Left renal cortex interstitium (tissue), 4 donors: Measurements from ENCODE around the gene CDCA7L. TPM values are rescaled to one million over a fixed set of nuclear protein-coding genes. Genes with fewer than 3 reads are reported as not detected.
"Not testable (repeated sequence)": the region's sequence is repeated elsewhere in the genome, so short reads cannot be mapped to it uniquely, and the experiment has no call there.

ENCODE experiments used
- DNase-seq, 4 donors: peaks; one replicate each; pipeline ENCODE4 v3.0.0-alpha.2; 2013; ENCODE audit warnings: low read depth in 4 of 4, low spot score in 2 of 4, missing footprints in 1 of 4
- polyA plus RNA-seq, 4 donors: library from polyadenylated mRNA; unstranded; fragments of 120-200 nt; gene quantifications; one replicate each; pipeline ENCODE4 v1.2.1, GENCODE V29; 2013; ENCODE audit not compliant: insufficient read length in 4 of 4

Gene CDCA7L
- polyA plus RNA-seq, 4 donors, result 45.9 to 57.2 (median 50.2) TPM

GRCh38 chr7:21946222-21946709 lies 567 bp upstream of the CDCA7L start:
- no peak for DNase-seq

GRCh38 chr7:21944616-21945453 lies 864 bp downstream of the CDCA7L start:
- peak; percentile 45 to 67 (median 50) for DNase-seq

- DNase-seq, result no peak
Measured at GRCh38 chr7:21943436-21943835, 2.3 kb downstream of the CDCA7L start.

GRCh38 chr7:21942955-21943354 lies 2.7 kb downstream of the CDCA7L start:
- DNase-seq, result no peak

- no peak for DNase-seq
Measured at GRCh38 chr7:21941611-21942141, 4.0 kb downstream of the CDCA7L start.

- no peak for DNase-seq
Measured at GRCh38 chr7:21939858-21940372, 5.8 kb downstream of the CDCA7L start.

- no peak for DNase-seq
Measured at GRCh38 chr7:21939136-21939857, 6.4 kb downstream of the CDCA7L start.

GRCh38 chr7:21938463-21938862 lies 7.2 kb downstream of the CDCA7L start:
- no peak for DNase-seq

GRCh38 chr7:21934808-21935207 lies 10.9 kb downstream of the CDCA7L start:
- no peak for DNase-seq

- DNase-seq, result not testable (repeated sequence)
Measured at GRCh38 chr7:21933293-21933692, 12.4 kb downstream of the CDCA7L start.

- no peak for DNase-seq
Measured at GRCh38 chr7:21927693-21928092, 18.0 kb downstream of the CDCA7L start.

- DNase-seq, result no peak
Measured at GRCh38 chr7:21926448-21926847, 19.3 kb downstream of the CDCA7L start.

GRCh38 chr7:21923658-21924057 lies 22.0 kb downstream of the CDCA7L start:
- no peak for DNase-seq

- DNase-seq, result no peak
Measured at GRCh38 chr7:21922605-21923004, 23.1 kb downstream of the CDCA7L start.

- no peak for DNase-seq
Measured at GRCh38 chr7:21920936-21921335, 24.8 kb downstream of the CDCA7L start.

GRCh38 chr7:21918216-21918615 lies 27.5 kb downstream of the CDCA7L start:
- no peak for DNase-seq

- no peak for DNase-seq
Measured at GRCh38 chr7:21916629-21917028, 29.1 kb downstream of the CDCA7L start.

- DNase-seq, result no peak
Measured at GRCh38 chr7:21916176-21916575, 29.5 kb downstream of the CDCA7L start.

GRCh38 chr7:21915140-21915539 lies 30.6 kb downstream of the CDCA7L start:
- no peak for DNase-seq

- no peak for DNase-seq
Measured at GRCh38 chr7:21914671-21915070, 31.0 kb downstream of the CDCA7L start.
